Uterus (tissue), 2 donors: ENCODE data around the gene KRTAP10-2.

ENCODE experiments used
- POLR2A ChIP-seq, 2 donors: fragments of 450-650 bp; IDR thresholded peaks; one replicate each; pipeline ENCODE4 v1.6.1; 2016; ENCODE audit warnings: antibody characterized with exemption in 2 of 2, mild to moderate bottlenecking in 1 of 2, moderate library complexity in 1 of 2
- TF ChIP-seq, protein P1 (sequence below), 4 experiments: fragments of 200-600 bp in 2 of 4; fragments of 450-650 bp in 2 of 4; sonication (generic) in 2 of 4; IDR thresholded peaks; one replicate each; pipeline ENCODE4 v1.5.1; 2016 to 2019; ENCODE audit warnings: antibody characterized with exemption in 4 of 4, mild to moderate bottlenecking in 2 of 4, moderate library complexity in 1 of 4

GRCh38 chr21:44512496-44513388, 38.6 kb downstream of the KRTAP10-2 start:
- TF ChIP-seq POLR2A (IDR thresholded peaks at IDR 0.05): no peak
- TF ChIP-seq, protein P1, sequence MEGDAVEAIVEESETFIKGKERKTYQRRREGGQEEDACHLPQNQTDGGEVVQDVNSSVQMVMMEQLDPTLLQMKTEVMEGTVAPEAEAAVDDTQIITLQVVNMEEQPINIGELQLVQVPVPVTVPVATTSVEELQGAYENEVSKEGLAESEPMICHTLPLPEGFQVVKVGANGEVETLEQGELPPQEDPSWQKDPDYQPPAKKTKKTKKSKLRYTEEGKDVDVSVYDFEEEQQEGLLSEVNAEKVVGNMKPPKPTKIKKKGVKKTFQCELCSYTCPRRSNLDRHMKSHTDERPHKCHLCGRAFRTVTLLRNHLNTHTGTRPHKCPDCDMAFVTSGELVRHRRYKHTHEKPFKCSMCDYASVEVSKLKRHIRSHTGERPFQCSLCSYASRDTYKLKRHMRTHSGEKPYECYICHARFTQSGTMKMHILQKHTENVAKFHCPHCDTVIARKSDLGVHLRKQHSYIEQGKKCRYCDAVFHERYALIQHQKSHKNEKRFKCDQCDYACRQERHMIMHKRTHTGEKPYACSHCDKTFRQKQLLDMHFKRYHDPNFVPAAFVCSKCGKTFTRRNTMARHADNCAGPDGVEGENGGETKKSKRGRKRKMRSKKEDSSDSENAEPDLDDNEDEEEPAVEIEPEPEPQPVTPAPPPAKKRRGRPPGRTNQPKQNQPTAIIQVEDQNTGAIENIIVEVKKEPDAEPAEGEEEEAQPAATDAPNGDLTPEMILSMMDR (IDR thresholded peaks at IDR 0.05): no peak
